Fibroblast of pulmonary artery (primary cell): ENCODE measurements around the gene CACNB1.
A peak's percentile ranks its signal among the peaks of the same experiment; 100 is the strongest.

Source experiments
- DNase-seq: peaks from one replicate; pipeline ENCODE4 v3.0.0-alpha.2; 2010; ENCODE audit warnings: low read depth
- H3K4me3 ChIP-seq: replicated peaks from 2 replicates; pipeline ENCODE4 v1.5.1; 2011; ENCODE audit warnings: low read depth, mild to moderate bottlenecking, control low read depth, low read length, moderate library complexity
- TF ChIP-seq, protein P1 (sequence below): IDR thresholded peaks from 2 replicates; pipeline ENCODE4 v1.5.1; 2011; ENCODE audit warnings: mild to moderate bottlenecking, control low read depth, low read length, inconsistent platforms; ENCODE audit errors: missing control alignments

CACNB1 gene

DNA sequence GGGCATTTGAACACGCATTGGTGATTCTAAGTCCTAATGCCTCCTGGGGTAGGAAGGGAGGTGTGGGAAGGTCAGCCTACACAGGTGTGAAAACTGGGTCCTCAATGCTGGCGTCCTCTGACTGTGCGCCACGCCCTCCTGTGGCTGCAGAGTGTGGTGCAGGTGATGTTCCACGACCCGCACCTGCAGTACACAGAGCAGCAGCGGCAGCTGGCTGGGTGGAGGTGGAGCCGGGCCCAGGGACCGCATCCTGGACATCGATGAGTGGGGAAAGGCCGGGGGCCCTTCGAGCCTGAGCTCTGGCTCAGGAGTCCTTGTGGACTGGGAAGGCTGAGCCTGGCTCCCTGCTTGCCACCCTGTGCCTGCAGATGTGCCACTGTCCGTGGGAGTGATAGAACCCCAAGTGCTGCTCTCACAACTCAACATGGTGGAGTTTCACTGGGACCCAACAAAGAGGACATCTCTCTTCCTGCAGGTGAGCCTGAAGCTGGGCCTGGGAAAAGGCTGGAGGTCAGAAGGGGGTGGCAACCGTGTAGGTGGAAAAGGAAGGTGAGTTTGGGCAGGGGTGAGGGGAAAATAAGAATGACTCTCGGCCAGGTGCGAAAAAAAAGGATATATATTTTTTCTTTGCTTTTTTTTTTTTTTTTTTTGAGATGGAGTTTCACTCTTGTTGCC is 42.3 kb upstream of the CACNB1 start:
- peak; percentile 29 for DNase-seq
- H3K4me3 ChIP-seq, result no peak overlapping the region
- TF ChIP-seq, protein P1, sequence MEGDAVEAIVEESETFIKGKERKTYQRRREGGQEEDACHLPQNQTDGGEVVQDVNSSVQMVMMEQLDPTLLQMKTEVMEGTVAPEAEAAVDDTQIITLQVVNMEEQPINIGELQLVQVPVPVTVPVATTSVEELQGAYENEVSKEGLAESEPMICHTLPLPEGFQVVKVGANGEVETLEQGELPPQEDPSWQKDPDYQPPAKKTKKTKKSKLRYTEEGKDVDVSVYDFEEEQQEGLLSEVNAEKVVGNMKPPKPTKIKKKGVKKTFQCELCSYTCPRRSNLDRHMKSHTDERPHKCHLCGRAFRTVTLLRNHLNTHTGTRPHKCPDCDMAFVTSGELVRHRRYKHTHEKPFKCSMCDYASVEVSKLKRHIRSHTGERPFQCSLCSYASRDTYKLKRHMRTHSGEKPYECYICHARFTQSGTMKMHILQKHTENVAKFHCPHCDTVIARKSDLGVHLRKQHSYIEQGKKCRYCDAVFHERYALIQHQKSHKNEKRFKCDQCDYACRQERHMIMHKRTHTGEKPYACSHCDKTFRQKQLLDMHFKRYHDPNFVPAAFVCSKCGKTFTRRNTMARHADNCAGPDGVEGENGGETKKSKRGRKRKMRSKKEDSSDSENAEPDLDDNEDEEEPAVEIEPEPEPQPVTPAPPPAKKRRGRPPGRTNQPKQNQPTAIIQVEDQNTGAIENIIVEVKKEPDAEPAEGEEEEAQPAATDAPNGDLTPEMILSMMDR, result peak; percentile 60

GRCh38 chr17:39238311-39238972 is 41.0 kb upstream of the CACNB1 start:
- TF ChIP-seq, protein P1, result no peak
- peak; percentile 14 for DNase-seq
- no peak overlapping the region for H3K4me3 ChIP-seq

- TF ChIP-seq, protein P1, result no peak
Observed at GRCh38 chr17:39237586-39237985, 40.1 kb upstream of the CACNB1 start.

DNA sequence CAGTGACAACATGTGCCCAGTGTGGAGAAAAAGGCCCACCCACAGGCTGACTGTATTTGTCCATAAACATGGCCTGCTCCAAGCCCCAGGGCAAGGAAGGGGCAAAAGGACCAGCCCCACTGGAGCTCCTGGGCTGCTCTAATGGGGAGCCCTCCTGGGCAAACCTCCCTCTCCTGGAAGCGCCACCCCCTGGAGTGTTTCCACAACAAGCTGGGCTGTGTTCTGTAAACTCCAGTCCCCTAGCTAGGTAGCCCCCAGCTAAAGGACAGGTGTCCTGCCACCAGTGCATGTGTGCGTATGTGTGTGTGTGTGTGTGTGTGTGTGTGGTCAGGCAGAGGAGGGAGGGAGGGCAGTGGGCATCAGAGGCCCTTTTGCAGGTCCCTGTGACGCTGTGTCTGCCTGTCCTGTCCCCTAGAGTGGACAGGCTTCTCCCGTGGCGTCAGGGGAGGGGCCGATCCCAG is 39.5 kb upstream of the CACNB1 start:
- H3K4me3 ChIP-seq, result no peak overlapping the region
- TF ChIP-seq, protein P1, result no peak
- no peak for DNase-seq

More at GRCh38 chr17:39237586-39237985, 40.1 kb upstream of the CACNB1 start:
- DNase-seq, result no peak
- H3K4me3 ChIP-seq, result no peak overlapping the region

GRCh38 chr17:39236450-39236927 is 39.0 kb upstream of the CACNB1 start:
- DNase-seq, result no peak
- TF ChIP-seq, protein P1, result no peak
- no peak overlapping the region for H3K4me3 ChIP-seq

DNA sequence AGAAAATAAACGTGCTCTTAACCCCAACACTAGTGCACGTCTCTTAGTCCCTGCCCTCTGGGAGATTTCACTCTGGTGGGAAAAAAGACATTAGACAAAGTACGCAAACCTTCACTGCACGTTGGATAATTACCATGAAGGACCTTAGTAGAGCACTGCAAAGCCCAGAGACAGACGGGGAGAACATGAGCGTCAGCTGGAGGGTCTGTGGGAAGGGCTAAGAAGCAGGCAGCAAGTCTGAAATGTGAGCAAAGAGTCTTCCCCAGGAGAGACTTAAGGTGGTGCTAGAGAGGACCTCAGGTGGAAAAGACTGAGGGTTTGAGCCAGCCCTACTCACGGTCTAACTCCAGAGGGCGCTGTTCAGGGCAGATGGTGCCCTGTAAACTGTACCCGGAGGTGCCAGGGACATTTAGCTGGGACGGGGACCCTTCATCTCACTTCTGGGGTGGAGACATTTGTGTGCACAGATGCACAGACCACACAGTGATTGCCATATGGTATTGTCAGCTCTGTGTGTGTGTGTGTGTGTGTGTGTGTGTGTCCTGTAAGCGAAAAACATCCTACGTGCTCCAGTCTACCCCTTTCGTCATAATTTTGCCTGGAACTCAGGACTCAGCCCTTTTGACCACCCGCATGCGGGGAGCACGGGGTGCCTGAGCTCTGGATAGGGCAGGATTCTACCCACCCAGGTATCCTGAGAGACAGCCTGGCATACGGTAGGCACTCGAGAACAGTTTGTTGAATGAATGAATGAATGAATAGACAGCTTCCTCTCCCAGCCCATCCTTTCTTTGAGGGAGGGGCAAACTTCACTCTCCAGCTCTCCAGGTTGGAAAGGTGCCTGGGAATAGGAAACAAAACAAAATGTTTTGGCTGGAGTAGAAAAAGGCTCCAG is 38.3 kb upstream of the CACNB1 start:
- TF ChIP-seq, protein P1, result peak; percentile 80
- peak; percentile 72 for DNase-seq
- no peak overlapping the region for H3K4me3 ChIP-seq
